Mucosa of rectum (tissue), 2 donors: Measurements from ENCODE around the gene SIMC1.
"Not testable (repeated sequence)": the region's sequence is repeated elsewhere in the genome, so short reads cannot be mapped to it uniquely, and the experiment has no call there.

Experiments used
- H3K27ac ChIP-seq, 2 donors: one replicate each; pipeline ENCODE4 v1.7.0; 2013; ENCODE audit warnings: inconsistent platforms in 2 of 2, low read depth in 2 of 2, low read length in 2 of 2
- H3K27me3 ChIP-seq, 2 donors: one replicate each; pipeline ENCODE4 v1.7.0; 2013; ENCODE audit warnings: low read length in 2 of 2; ENCODE audit not compliant: control insufficient read depth in 2 of 2, insufficient read depth in 2 of 2
- H3K36me3 ChIP-seq, 2 donors: one replicate each; pipeline ENCODE4 v1.7.0; 2013; ENCODE audit warnings: low read length in 2 of 2; ENCODE audit not compliant: control insufficient read depth in 2 of 2, insufficient read depth in 2 of 2
- H3K4me1 ChIP-seq, 2 donors: one replicate each; pipeline ENCODE4 v1.7.0; 2013; ENCODE audit warnings: low read length in 2 of 2, mild to moderate bottlenecking in 1 of 2; ENCODE audit not compliant: control insufficient read depth in 2 of 2, insufficient read depth in 2 of 2
- H3K4me3 ChIP-seq, 2 donors: one replicate each; pipeline ENCODE4 v1.7.0; 2013; ENCODE audit warnings: low read length in 2 of 2
- H3K9ac ChIP-seq, 2 donors: one replicate each; pipeline ENCODE4 v1.7.0; 2013; ENCODE audit warnings: low read length in 2 of 2, low read depth in 1 of 2, mild to moderate bottlenecking in 1 of 2
- H3K9me3 ChIP-seq, 2 donors: one replicate each; pipeline ENCODE4 v1.7.0; 2013; ENCODE audit warnings: low read length in 2 of 2; ENCODE audit not compliant: control insufficient read depth in 2 of 2
- donor health status: healthy.
- donor health status: Normal muscosa, but diverticular disease.

SIMC1 gene

GRCh38 chr5:176216393-176216916 lies 21.8 kb upstream of the SIMC1 start:
- peak overlapping the region in 1 of 2 donors; percentile 30 for H3K9ac ChIP-seq
- not testable (repeated sequence) for H3K36me3 ChIP-seq, H3K27me3 ChIP-seq, H3K9me3 ChIP-seq, H3K4me1 ChIP-seq
- H3K4me3 ChIP-seq = peak overlapping the region in 1 of 2 donors; percentile 20
- peak overlapping the region; percentile 56 to 66 for H3K27ac ChIP-seq

GRCh38 chr5:176217188-176217729 lies 21.0 kb upstream of the SIMC1 start:
- H3K9ac ChIP-seq, H3K9me3 ChIP-seq, H3K27me3 ChIP-seq, H3K27ac ChIP-seq, H3K36me3 ChIP-seq, H3K4me1 ChIP-seq, H3K4me3 ChIP-seq: not testable (repeated sequence)

- not testable (repeated sequence) for H3K36me3 ChIP-seq
Measured at GRCh38 chr5:176217764-176218163, 20.5 kb upstream of the SIMC1 start.

GRCh38 chr5:176222006-176222405 lies 16.2 kb upstream of the SIMC1 start:
- not testable (repeated sequence) for H3K9me3 ChIP-seq, H3K36me3 ChIP-seq, H3K4me1 ChIP-seq, H3K27me3 ChIP-seq, H3K27ac ChIP-seq, H3K9ac ChIP-seq, H3K4me3 ChIP-seq

More at GRCh38 chr5:176217764-176218163, 20.5 kb upstream of the SIMC1 start:
- H3K4me1 ChIP-seq, H3K27me3 ChIP-seq, H3K4me3 ChIP-seq, H3K9ac ChIP-seq, H3K9me3 ChIP-seq, H3K27ac ChIP-seq: not testable (repeated sequence)

- H3K27me3 ChIP-seq, H3K27ac ChIP-seq, H3K9ac ChIP-seq, H3K4me1 ChIP-seq, H3K36me3 ChIP-seq, H3K4me3 ChIP-seq, H3K9me3 ChIP-seq: not testable (repeated sequence)
Measured at GRCh38 chr5:176228358-176228757, 9.9 kb upstream of the SIMC1 start.

- H3K36me3 ChIP-seq, H3K27me3 ChIP-seq, H3K4me1 ChIP-seq, H3K9me3 ChIP-seq, H3K4me3 ChIP-seq, H3K27ac ChIP-seq, H3K9ac ChIP-seq: not testable (repeated sequence)
Measured at GRCh38 chr5:176233253-176233652, 5.0 kb upstream of the SIMC1 start.

GRCh38 chr5:176235155-176235554 lies 3.1 kb upstream of the SIMC1 start:
- H3K36me3 ChIP-seq, H3K9me3 ChIP-seq, H3K4me1 ChIP-seq, H3K4me3 ChIP-seq, H3K27ac ChIP-seq, H3K27me3 ChIP-seq, H3K9ac ChIP-seq: not testable (repeated sequence)

- not testable (repeated sequence) for H3K36me3 ChIP-seq, H3K4me1 ChIP-seq, H3K27me3 ChIP-seq, H3K27ac ChIP-seq, H3K9ac ChIP-seq, H3K9me3 ChIP-seq
- H3K4me3 ChIP-seq = peak overlapping the region in 1 of 2 donors; percentile 35
Measured at GRCh38 chr5:176238645-176239283, 540 bp downstream of the SIMC1 start.

- H3K36me3 ChIP-seq, H3K4me3 ChIP-seq, H3K27me3 ChIP-seq, H3K9ac ChIP-seq, H3K9me3 ChIP-seq, H3K4me1 ChIP-seq, H3K27ac ChIP-seq: not testable (repeated sequence)
Measured at GRCh38 chr5:176239304-176239703, 1.1 kb downstream of the SIMC1 start.

GRCh38 chr5:176244318-176244717 lies 6.1 kb downstream of the SIMC1 start:
- not testable (repeated sequence) for H3K9ac ChIP-seq, H3K27ac ChIP-seq, H3K36me3 ChIP-seq, H3K9me3 ChIP-seq, H3K4me3 ChIP-seq, H3K27me3 ChIP-seq, H3K4me1 ChIP-seq
